Peyer's patch (tissue), 4 donors: Measurements from ENCODE around the gene ABLIM1. TPM values are rescaled to one million over a fixed set of nuclear protein-coding genes. Genes with fewer than 3 reads are reported as not detected.
A peak's percentile ranks its signal among the peaks of the same experiment; 100 is the strongest.

Experiments used
- DNase-seq, 3 donors: peaks; one replicate each; pipeline ENCODE4 v3.0.0-alpha.2; 2017 to 2019
- H3K27ac ChIP-seq, 4 donors: fragments of 200-600 bp; sonication (generic); one replicate each; pipeline ENCODE4 v1.5.1; 2016 to 2019
- H3K27me3 ChIP-seq, 2 donors: fragments of 200-600 bp; sonication (generic); one replicate each; pipeline ENCODE4 v1.5.1; 2019
- H3K36me3 ChIP-seq, 3 donors: fragments of 200-600 bp; sonication (generic); one replicate each; pipeline ENCODE4 v1.5.1; 2016 to 2019
- H3K4me1 ChIP-seq, 4 donors: fragments of 200-600 bp; sonication (generic); one replicate each; pipeline ENCODE4 v1.5.1; 2016 to 2019
- H3K4me3 ChIP-seq, 4 donors: fragments of 200-600 bp; sonication (generic); 1 replicate in 3 of 4; 2 replicates in 1 of 4; pipeline ENCODE4 v1.5.1; 2016 to 2019; ENCODE audit warnings: mild to moderate bottlenecking in 1 of 4
- H3K9me3 ChIP-seq, 4 donors: fragments of 200-600 bp; sonication (generic); one replicate each; pipeline ENCODE4 v1.5.1; 2016 to 2019; ENCODE audit warnings: mild to moderate bottlenecking in 1 of 4
- POLR2A ChIP-seq, 2 donors: fragments of 450-650 bp; IDR thresholded peaks; one replicate each; pipeline ENCODE4 v1.5.1; 2017; ENCODE audit warnings: antibody characterized with exemption in 2 of 2, mild to moderate bottlenecking in 2 of 2, moderate library complexity in 2 of 2
- total RNA-seq, 4 donors: library from RNA; depleted of rRNA; stranded (reverse); fragments of >200 nt; gene quantifications; one replicate each; pipeline ENCODE4 v1.1.0, GENCODE V29; 2016
- TF ChIP-seq, protein P1 (sequence below), 6 experiments: fragments of 450-650 bp in 4 of 6; fragments of 200-600 bp in 2 of 6; sonication (generic) in 1 of 6; IDR thresholded peaks; one replicate each; pipeline ENCODE4 v1.5.1; 2017 to 2019; ENCODE audit warnings: antibody characterized with exemption in 6 of 6, mild to moderate bottlenecking in 3 of 6, moderate library complexity in 1 of 6

Gene ABLIM1
- total RNA-seq, 4 donors from 2014 or later: 91.6 to 145 (median 121) TPM

DNA sequence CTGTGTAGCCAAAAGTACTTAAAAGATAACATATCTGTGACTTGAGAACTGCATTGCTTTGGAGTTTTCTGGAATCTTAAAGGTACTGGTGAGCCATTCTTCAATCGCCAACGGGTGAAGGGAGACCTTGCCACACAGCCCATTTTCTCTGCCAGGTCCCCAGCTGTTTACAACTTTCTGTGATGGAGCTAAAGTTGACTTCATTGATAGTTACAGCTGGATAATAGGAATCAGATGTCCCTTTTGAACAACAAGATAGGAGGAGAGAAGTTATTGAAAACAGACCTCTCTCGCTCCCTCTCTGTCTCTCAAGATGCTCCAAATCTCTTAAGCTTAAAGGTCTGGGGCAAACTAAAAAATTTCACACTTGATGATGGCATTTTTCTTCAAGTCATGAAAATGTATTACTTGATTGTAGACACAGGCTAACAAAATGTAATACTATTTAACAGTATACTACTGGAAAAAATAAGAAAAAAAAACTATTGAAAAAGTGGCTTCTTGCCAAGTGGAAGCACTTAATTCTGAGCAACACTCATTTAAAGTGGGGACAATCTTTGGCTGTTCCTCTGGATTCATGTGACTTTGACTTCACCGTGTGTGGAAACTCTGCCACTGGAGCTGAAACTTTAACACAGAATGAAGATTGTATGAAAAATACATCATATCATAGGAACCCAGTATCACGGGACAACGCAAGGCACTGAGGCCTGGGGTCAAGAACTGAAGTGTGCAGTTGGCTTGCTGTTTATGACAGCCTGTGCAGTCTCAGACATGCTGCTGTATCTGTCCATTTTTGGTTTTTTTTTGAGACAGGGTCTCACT, 175.4 kb downstream of the ABLIM1 start:
- Histone ChIP-seq H3K4me1 (peaks cover 0 to 8% (median 0%) of the 10 kb centered on the region in 4 donors), H3K27me3 (no peaks in the 10 kb centered on the region), H3K36me3 (peaks cover 0 to 39% (median 0%) of the 10 kb centered on the region in 3 donors), H3K27ac (peak overlapping the region in 1 of 4 donors; percentile 23), H3K9me3 (no peaks in the 10 kb centered on the region), H3K4me3 (no peak overlapping the region)
- no peak for DNase-seq
- TF ChIP-seq, protein P1, sequence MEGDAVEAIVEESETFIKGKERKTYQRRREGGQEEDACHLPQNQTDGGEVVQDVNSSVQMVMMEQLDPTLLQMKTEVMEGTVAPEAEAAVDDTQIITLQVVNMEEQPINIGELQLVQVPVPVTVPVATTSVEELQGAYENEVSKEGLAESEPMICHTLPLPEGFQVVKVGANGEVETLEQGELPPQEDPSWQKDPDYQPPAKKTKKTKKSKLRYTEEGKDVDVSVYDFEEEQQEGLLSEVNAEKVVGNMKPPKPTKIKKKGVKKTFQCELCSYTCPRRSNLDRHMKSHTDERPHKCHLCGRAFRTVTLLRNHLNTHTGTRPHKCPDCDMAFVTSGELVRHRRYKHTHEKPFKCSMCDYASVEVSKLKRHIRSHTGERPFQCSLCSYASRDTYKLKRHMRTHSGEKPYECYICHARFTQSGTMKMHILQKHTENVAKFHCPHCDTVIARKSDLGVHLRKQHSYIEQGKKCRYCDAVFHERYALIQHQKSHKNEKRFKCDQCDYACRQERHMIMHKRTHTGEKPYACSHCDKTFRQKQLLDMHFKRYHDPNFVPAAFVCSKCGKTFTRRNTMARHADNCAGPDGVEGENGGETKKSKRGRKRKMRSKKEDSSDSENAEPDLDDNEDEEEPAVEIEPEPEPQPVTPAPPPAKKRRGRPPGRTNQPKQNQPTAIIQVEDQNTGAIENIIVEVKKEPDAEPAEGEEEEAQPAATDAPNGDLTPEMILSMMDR (IDR thresholded peaks at IDR 0.05): no peak
- TF ChIP-seq POLR2A (IDR thresholded peaks at IDR 0.05): no peak

DNA sequence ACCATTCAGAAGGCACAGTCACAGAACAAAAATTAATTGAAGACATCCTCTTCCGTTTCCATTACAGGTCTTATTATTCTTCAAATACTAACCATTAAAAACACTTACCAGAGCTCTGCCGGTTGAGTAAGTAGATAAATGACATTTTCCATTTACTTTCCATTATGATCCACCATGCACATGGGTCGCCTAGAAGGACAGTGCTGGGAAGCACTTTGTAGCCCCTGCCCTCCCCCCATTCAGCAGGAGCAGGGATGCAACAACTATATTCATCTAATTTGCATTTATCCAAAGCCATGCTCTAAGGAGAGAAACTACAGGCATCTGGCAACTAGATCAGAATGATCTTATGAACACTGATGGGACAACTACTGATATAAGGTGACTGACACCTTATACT, 177.0 kb downstream of the ABLIM1 start:
- no peak overlapping the region for H3K4me3 ChIP-seq
- H3K4me1 ChIP-seq: peaks cover 0 to 8% (median 0%) of the 10 kb centered on the region in 4 donors
- no peak overlapping the region for H3K27ac ChIP-seq
- DNase-seq: no peak
- H3K27me3 ChIP-seq: no peaks in the 10 kb centered on the region
- H3K9me3 ChIP-seq: no peaks in the 10 kb centered on the region
- peaks cover 0 to 24% (median 0%) of the 10 kb centered on the region in 3 donors for H3K36me3 ChIP-seq
- TF ChIP-seq, protein P1 (IDR thresholded peaks at IDR 0.05): no peak
- TF ChIP-seq POLR2A (IDR thresholded peaks at IDR 0.05): no peak

DNA sequence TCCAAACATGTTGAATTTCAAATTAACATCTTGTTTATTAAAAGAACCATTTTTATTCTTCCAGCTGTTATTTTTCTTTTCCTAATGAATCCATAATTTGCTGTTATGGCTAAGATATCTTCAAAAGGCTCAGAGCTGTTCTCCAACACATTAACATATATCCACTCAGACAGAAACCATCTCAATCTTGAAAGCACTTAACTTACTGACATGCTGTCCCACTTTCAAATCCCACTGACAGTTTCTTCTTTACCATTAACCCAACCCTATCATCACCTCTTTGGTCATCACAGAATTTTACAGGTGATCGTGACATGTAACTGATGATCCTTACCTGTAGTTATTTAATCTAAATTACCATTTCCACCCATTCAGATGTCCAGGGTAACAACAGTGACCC, 178.2 kb downstream of the ABLIM1 start:
- H3K27me3 ChIP-seq: no peaks in the 10 kb centered on the region
- TF ChIP-seq, protein P1 (IDR thresholded peaks at IDR 0.05): no peak
- TF ChIP-seq POLR2A (IDR thresholded peaks at IDR 0.05): no peak
- no peak overlapping the region for H3K4me3 ChIP-seq
- peak overlapping the region in 1 of 4 donors; percentile 58 for H3K27ac ChIP-seq
- no peak for DNase-seq
- H3K9me3 ChIP-seq: no peaks in the 10 kb centered on the region
- peaks cover 0 to 8% (median 0%) of the 10 kb centered on the region in 4 donors for H3K4me1 ChIP-seq
- peaks cover 0 to 14% (median 0%) of the 10 kb centered on the region in 3 donors for H3K36me3 ChIP-seq

DNA sequence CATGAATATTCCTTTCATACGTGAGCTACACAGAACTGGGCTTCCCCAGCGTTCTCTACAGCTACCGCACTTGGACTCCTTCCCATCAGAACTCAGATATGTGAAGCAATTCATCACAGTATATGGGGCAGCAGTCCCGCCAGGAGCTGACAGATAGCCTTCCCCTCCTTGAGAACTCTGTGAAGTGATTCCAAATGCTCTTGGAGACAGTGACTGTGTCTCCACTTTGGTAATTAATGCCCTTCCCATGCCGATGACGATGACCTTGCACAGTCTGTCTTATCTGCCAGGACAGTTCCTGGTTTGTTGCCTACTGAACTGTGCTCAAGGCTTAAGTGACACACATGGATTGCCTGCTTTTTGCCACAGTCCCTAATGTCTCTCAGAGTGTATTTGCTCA, 178.8 kb downstream of the ABLIM1 start:
- H3K4me3 ChIP-seq: no peak overlapping the region
- TF ChIP-seq, protein P1 (IDR thresholded peaks at IDR 0.05): no peak
- TF ChIP-seq POLR2A (IDR thresholded peaks at IDR 0.05): peak in 1 of 2 donors; percentile 47
- H3K36me3 ChIP-seq: peaks cover 0 to 9% (median 0%) of the 10 kb centered on the region in 3 donors
- H3K27me3 ChIP-seq: no peaks in the 10 kb centered on the region
- peak overlapping the region in 2 of 4 donors; percentile 51 to 58 for H3K27ac ChIP-seq
- no peaks in the 10 kb centered on the region for H3K9me3 ChIP-seq
- H3K4me1 ChIP-seq: peaks cover 0 to 8% (median 0%) of the 10 kb centered on the region in 4 donors
- peak in 2 of 3 donors; percentile 60 to 75 for DNase-seq

DNA sequence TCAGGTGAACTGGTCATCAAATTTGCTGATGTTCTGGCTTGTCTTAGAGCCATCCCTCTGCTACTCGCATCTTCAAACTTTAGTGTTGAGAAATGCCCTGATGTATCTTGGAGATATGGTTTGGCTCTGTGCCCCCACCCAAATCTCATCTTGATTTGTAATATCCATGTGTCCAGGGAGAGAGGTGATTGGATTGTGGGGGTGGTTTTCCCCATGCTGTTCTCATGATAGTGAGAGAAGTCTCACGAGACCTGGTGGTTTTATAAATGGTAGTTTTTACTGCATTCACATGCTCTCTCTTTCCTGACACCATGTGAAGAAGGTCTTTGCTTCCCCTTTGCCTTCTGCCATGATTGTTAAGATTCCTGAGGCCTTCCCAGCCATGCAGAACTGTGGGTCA, 179.8 kb downstream of the ABLIM1 start:
- H3K36me3 ChIP-seq: no peaks in the 10 kb centered on the region
- no peak overlapping the region for H3K4me3 ChIP-seq
- TF ChIP-seq, protein P1 (IDR thresholded peaks at IDR 0.05): no peak
- no peak for TF ChIP-seq POLR2A (IDR thresholded peaks at IDR 0.05)
- H3K9me3 ChIP-seq: no peaks in the 10 kb centered on the region
- H3K4me1 ChIP-seq: peaks cover 0 to 12% (median 0%) of the 10 kb centered on the region in 4 donors
- no peak overlapping the region for H3K27ac ChIP-seq
- H3K27me3 ChIP-seq: no peaks in the 10 kb centered on the region
- no peak for DNase-seq
